ENCODE results near the gene ANKH.

DNA sequence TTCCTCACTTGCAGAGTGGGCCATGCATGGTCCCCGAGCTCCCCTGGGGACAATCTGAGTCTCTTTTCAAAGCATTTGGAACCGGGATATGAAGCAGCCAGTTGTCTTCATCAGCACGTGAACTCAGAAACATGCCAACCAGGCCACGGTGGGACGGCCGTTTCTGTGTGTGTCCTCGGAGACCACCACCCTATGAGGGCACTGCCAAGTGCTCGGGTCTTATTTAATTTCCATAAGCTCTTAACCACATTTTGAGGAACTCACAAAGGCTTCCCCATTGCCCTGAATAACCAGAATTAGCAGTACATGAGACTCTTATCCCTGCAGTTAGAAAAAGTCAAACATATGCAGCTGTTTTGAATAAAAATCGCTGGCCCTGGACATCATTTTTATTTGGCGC lies 146.9 kb downstream of the ANKH start:
- TF ChIP-seq EZH2 (IDR thresholded peaks at IDR 0.05) (no peak), EZH2phosphoT487 (IDR thresholded peaks at IDR 0.05) (no peak)
- TF ChIP-seq, protein P1, sequence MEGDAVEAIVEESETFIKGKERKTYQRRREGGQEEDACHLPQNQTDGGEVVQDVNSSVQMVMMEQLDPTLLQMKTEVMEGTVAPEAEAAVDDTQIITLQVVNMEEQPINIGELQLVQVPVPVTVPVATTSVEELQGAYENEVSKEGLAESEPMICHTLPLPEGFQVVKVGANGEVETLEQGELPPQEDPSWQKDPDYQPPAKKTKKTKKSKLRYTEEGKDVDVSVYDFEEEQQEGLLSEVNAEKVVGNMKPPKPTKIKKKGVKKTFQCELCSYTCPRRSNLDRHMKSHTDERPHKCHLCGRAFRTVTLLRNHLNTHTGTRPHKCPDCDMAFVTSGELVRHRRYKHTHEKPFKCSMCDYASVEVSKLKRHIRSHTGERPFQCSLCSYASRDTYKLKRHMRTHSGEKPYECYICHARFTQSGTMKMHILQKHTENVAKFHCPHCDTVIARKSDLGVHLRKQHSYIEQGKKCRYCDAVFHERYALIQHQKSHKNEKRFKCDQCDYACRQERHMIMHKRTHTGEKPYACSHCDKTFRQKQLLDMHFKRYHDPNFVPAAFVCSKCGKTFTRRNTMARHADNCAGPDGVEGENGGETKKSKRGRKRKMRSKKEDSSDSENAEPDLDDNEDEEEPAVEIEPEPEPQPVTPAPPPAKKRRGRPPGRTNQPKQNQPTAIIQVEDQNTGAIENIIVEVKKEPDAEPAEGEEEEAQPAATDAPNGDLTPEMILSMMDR (IDR thresholded peaks at IDR 0.05), result no peak

Measured in neural progenitor cell (in vitro differentiated cells).